ENCODE data around the gene SALL1.

The SALL1 gene

GRCh38 chr16:51156807-51157200 lies 5.7 kb upstream of the SALL1 start:
- no peak for DNase-seq

- DNase-seq: no peak
These were observed 5.0 kb upstream of the SALL1 start for GRCh38 chr16:51155820-51156806.

DNA sequence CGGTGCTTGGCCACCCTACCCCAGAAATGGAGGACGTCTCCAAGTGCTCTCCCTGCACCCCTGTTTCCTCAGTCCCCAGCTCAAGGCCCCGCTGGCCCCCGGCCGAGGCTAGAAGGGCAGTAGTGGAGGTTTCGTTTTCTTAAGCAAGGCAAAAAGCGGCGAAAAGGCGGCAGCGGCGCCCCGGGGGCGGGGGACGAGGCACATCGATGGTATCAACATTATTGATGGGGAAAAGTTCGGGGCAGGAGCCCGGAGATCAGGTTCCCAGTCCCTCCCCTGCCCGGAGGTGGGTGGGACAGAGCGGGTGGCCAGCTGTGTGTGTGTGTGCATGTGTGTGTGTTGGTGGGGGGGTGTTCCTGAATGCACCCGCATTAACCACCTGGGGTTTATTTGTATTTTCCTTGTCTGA lies 4.1 kb upstream of the SALL1 start:
- DNase-seq: no peak

DNA sequence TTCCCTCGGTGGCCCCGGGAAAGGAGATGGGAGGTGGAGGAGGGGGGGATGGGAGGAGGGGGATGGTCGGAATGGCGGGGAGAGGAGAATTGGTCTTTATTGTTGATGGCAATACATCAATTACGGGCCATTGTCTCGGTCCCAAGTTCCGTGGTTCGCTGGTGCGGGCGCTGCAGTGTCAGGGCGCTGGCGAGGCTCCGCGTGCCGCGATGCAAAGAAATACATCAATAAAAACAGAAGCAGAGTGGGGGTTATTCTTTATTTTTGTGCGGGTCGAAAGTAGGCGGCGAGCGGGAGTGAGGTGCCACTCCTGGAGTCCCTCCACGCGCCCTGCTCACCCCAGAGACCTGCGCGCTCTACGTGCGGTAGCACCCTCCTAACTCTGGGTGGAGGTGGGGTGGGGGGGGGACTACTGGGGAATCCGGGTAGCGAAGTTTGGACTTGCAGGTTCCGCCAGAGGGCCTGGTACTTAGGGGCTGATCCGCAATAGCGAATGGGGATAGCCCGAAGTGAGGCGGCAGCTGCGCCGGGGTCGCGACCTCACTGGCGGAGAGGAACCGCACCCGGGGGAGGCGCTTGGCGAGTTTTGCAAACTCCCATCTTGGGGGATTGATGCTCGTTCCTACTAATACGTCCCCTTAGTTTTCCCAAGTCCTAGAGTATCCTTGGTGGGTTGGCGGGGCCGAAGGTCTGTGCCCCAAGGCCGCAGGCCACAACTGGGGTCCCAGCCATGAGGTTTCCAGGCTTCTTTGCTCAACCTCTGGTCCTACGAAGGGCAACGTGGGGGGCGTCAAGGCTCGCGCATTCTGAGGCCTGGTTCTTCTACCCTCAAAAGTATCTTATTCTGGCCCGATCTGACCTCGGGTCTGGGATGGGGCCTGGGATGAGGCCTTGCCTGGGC lies 3.5 kb upstream of the SALL1 start:
- DNase-seq: no peak

DNA sequence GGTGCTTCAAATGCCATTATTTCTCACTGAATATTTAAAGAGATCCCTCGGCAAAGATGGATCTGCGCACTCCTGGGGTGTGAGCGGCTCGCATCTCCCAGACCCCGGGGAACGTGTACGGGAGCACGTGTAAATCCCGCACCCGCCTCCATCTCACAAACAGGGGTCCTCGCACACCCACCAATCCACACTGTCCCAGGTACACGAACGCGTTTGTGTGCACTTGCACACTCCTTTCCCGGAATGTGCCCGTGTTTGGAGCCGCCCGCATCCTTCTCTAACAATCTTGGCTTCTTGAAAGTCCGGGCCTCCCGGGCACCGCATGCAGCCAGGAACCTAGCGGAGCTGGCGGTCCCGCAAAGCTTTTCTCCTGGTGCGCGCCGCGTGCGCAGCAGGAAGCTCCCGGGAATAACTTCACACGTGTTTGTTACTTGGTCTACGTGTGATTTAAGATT lies 2.5 kb upstream of the SALL1 start:
- no peak for DNase-seq

DNA sequence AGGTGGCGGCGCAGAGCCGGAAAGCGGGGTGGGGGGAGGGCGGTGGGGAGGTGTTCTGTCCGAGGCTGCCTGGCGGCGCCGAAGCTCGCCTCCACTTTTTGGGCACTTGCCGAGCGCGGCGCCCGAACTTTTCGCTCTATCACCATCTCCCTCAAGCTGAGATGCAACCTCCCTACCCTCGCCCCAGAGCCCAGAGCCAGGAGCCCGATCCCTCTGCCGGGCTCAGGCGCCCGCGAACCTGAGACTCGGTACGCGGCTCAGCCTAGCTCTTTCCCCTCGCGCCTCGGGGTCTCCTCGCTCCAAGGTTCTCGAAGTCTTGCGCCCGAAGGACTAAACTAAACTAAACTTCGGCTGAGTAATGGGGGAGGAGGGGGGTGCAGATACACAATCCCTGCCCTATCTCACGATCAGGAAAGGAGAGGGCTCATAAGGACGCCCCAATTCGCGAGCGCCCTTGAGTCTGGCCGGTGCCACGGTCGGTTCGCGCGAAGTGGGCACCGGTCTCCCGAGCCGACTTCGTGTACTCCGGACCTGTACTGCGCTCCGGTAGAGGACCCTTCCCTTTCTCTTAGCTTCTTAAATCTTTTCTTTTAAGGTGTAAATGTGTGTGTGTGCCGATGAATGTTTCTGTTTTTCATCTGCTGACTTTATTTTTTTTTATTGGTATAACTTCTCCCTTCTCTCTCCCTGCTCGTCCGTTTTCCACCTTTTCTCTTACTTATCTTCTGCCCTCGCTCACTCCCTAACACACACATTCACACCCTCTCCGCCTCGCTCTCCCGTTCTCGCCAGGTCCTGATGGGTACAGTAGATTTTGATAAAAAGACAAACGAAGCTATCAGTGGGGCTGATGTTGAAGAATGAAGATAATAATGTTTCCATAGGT lies 1.9 kb upstream of the SALL1 start:
- DNase-seq: no peak

GRCh38 chr16:51151961-51152663 lies 1.0 kb upstream of the SALL1 start:
- peak; percentile 71 for DNase-seq

GRCh38 chr16:51151435-51151960 lies 428 bp upstream of the SALL1 start:
- DNase-seq: peak; percentile 54

- DNase-seq: no peak
These were observed 744 bp downstream of the SALL1 start for GRCh38 chr16:51150165-51150887.

- no peak for DNase-seq
These were observed 1.3 kb downstream of the SALL1 start for GRCh38 chr16:51149721-51150164.

DNA sequence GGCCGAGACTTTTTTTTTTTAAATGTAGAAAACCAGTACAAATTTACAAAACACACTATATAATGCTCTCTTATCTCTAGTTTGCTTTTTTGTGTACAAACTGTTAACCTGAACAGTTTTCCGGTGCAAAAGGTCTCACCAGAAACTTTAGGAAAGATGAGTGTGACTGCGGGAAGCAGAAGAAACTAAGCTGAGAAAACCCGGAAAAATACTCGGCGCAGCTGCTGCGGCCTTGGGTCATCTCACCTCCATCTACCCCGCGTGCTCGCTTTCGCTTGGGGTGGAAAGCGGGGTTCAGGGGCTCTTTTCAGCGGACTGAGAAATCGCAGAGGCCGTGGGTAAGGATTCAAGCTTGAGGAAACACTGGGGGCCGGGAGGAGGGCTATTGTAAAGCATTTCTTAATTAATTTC lies 1.8 kb downstream of the SALL1 start:
- no peak for DNase-seq

- no peak for DNase-seq
These were observed 2.3 kb downstream of the SALL1 start for GRCh38 chr16:51148678-51149228.

DNA sequence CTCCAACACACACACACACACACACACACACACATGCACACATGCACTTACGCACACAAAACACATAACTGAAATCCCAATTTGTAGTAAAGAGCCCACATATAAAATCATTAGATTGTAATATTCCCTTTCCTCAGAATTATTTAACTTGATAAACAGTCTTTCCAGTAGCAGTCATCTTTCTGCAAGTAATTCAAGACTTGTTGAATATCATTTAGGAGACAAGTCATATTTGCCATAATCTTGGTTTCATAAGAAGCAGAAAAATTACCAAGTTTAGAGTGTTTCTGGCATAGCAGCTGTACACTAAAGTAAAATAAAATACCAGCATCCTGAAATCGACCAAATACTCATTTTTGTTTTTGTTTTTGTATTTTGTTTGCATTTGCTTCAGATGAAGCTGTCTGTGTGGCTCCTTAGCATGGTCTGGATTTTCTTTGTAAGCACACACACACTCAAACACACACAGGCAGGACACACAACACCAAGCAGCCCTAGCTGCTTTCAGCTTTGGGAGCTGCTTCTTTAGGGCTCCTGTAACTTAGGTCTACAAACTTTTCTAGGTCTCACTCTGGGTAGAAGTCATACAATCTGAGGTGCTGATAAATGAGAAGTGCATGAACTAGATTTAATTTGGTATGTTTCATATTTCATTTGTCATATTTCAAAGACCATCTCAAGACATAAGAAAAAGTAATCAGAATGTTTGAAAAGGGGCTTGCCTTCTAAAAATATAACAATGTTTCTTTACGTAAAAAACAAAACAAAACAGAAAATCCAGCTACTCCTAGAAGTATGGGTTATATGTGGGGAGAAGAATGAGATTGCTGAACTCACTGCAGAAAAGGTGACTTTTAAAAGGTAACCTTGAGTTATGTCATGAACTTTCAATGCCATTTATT lies 3.0 kb downstream of the SALL1 start:
- no peak for DNase-seq

- peak; percentile 33 for DNase-seq
These were observed 4.7 kb downstream of the SALL1 start for GRCh38 chr16:51146256-51146924.

- DNase-seq: no peak
These were observed 6.9 kb downstream of the SALL1 start for GRCh38 chr16:51144203-51144602.

GRCh38 chr16:51143196-51143977 lies 7.7 kb downstream of the SALL1 start:
- DNase-seq: no peak

DNA sequence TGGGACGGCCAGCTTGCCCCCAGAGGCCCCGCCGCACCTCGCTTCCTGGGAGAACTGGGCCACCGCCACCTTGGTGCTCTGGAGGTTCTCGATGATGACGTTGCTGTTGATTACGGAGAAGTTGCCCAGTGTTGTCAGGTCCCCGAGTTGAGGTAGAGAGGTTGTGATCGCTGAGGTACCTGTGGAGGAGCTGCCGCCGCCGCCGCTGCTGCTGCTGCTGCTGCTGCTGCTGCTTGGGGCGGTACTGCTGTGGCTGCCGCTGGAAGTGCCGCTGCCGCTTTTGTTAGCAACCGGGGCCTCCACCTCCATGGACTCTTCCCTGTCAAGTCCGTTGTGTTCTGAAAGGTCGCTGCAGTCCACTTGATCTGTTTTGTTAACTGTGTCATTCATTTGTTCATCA lies 9.5 kb downstream of the SALL1 start:
- DNase-seq: no peak

DNA sequence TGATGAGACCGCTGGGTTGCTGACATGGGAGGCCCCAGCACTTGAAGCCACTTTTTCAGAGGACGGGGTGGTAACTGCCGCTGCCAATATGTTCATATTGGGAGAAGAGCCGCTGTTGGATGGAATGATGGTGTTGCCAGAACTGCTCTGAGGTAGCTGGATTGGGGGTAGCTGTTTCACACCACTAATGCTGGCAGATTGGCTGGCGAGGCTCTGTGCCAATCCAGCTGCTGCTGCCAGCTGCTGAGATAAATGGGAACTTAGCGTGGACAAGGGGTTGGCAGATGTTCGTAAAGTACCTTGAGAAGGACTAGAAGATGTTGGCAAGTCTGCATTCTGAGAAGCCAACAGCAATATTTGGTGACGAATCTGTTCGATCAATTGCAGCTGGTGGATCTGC lies 10.0 kb downstream of the SALL1 start:
- DNase-seq: no peak
